ENCODE measurements around the gene EFCAB11. TPM values are rescaled to one million over a fixed set of nuclear protein-coding genes. Genes with fewer than 3 reads are reported as not detected.

EFCAB11 gene
- total RNA-seq, 1 experiment from 2014 or later = 18.1 TPM

DNA sequence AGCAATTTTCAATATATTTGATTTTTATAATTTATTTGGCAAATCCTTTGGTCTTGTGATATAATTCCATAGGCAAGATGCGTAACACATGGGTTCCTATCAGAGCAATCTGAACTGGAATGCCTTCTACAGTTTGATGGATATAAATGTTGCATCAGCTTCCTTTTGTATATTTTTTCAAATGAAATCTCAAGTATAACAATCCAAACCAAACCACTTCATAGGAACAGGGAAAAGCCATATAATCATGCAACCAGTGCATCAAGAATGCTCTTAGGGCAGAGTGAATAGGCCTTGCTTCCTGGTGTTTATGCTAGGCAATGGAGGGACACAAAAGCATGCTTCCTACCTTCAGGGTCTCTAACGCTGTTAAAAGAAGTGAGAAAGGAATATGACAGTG, 34.5 kb downstream of the EFCAB11 start:
- no peak for DNase-seq (ENCODE audit: low read depth, low spot score)
- Histone ChIP-seq H2AFZ (ENCODE audit: low read depth, low read length, poor library complexity, severe bottlenecking) (no peak overlapping the region), H3K4me1 (ENCODE audit: control insufficient read depth in 1 of 2, insufficient read depth in 2 of 2, low read length in 2 of 2) (no peaks in the 10 kb centered on the region), H3K4me2 (ENCODE audit: low read length) (no peak overlapping the region), H4K20me1 (ENCODE audit: insufficient read depth) (no peaks in the 10 kb centered on the region), H3K4me3 (replicated peaks in 1 of 2; ENCODE audit: low read depth in 1 of 2, low read length in 2 of 2) (no peak overlapping the region), H3K9ac (ENCODE audit: low read length) (no peak overlapping the region), H3K9me3 (ENCODE audit: control insufficient read depth in 1 of 2, insufficient read depth in 1 of 2, low read depth in 1 of 2, low read length in 2 of 2) (no peaks in the 10 kb centered on the region), H3K27ac (ENCODE audit: low read depth, low read length) (no peak overlapping the region), H3K36me3 (ENCODE audit: control insufficient read depth in 1 of 2, insufficient read depth in 2 of 2, low read length in 2 of 2) (no peaks in the 10 kb centered on the region), H3K27me3 (ENCODE audit: insufficient read depth, low read length) (no peaks in the 10 kb centered on the region), H3K79me2 (ENCODE audit: insufficient read depth, low read length) (no peaks in the 10 kb centered on the region), H3K9me2 (ENCODE audit: insufficient read depth) (no peaks in the 10 kb centered on the region)
- ATAC-seq = no peak
- CTCF ChIA-PET = no interaction called here
- RAD21 ChIA-PET (ENCODE audit: low non-redundant PET in 1 of 2, low total read pairs in 2 of 2, uncharacterized antibody in 2 of 2, unreplicated experiment in 2 of 2) = no interaction called here
- POLR2A ChIA-PET = no interaction called here
- intact Hi-C loops (cut with micrococcal nuclease) = no loop called here
- no TSS peak for BruUV-seq (replicated peaks)
- TF ChIP-seq SIN3A (IDR thresholded peaks at IDR 0.05; ENCODE audit: low read depth) (no peak), YY1 (IDR thresholded peaks at IDR 0.05; ENCODE audit: extremely low read depth, insufficient replicate concordance, low read depth, low read length) (no peak), CTCF (IDR thresholded peaks at IDR 0.05 in 2 of 3, conservative IDR thresholded peaks at IDR 0.05 in 1 of 3; ENCODE audit: borderline replicate concordance in 1 of 3, insufficient read depth in 1 of 3, low read depth in 2 of 3, low read length in 2 of 3) (no peak), RAD21 (IDR thresholded peaks at IDR 0.05; ENCODE audit: low read depth) (no peak), SP1 (IDR thresholded peaks at IDR 0.05; ENCODE audit: low read depth) (no peak)
- TF ChIP-seq, protein P1, sequence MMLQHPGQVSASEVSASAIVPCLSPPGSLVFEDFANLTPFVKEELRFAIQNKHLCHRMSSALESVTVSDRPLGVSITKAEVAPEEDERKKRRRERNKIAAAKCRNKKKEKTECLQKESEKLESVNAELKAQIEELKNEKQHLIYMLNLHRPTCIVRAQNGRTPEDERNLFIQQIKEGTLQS (IDR thresholded peaks at IDR 0.05) = no peak

DNA sequence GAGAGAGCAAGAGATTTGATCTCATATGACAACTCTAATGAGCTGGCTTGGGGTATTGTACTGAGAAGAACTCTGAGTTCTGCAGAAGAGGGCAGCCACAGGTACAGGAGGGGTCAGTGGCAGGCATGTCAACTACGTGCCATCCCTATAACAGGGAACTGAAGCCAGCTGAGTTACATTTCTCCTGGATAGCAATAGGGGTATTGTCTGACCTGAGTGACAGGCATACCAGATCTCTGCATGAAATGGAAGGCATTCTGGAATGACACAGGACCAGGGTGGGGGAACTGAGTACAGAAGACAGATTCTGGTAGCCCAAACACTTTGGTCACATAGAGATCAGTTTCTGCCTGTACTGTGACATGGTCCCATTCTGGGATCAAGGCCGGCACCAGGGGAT, 35.8 kb downstream of the EFCAB11 start:
- intact Hi-C loops (cut with micrococcal nuclease) = loop anchor here (5.0 kb wide), 2 partner anchors 891 to 1251 kb away; no protein-coding TSS in a partner anchor
- Histone ChIP-seq H3K4me1 (ENCODE audit: control insufficient read depth in 1 of 2, insufficient read depth in 2 of 2, low read length in 2 of 2) (no peaks in the 10 kb centered on the region), H3K4me3 (replicated peaks in 1 of 2; ENCODE audit: low read depth in 1 of 2, low read length in 2 of 2) (no peak overlapping the region), H4K20me1 (ENCODE audit: insufficient read depth) (no peaks in the 10 kb centered on the region), H3K9me2 (ENCODE audit: insufficient read depth) (no peaks in the 10 kb centered on the region), H3K9ac (ENCODE audit: low read length) (no peak overlapping the region), H3K9me3 (ENCODE audit: control insufficient read depth in 1 of 2, insufficient read depth in 1 of 2, low read depth in 1 of 2, low read length in 2 of 2) (no peaks in the 10 kb centered on the region), H3K36me3 (ENCODE audit: control insufficient read depth in 1 of 2, insufficient read depth in 2 of 2, low read length in 2 of 2) (no peaks in the 10 kb centered on the region), H3K79me2 (ENCODE audit: insufficient read depth, low read length) (no peaks in the 10 kb centered on the region), H3K27me3 (ENCODE audit: insufficient read depth, low read length) (no peaks in the 10 kb centered on the region), H2AFZ (ENCODE audit: low read depth, low read length, poor library complexity, severe bottlenecking) (no peak overlapping the region), H3K27ac (ENCODE audit: low read depth, low read length) (no peak overlapping the region), H3K4me2 (ENCODE audit: low read length) (no peak overlapping the region)
- ATAC-seq (no peak), DNase-seq (ENCODE audit: low read depth, low spot score) (no peak)
- POLR2A ChIA-PET = no interaction called here
- RAD21 ChIA-PET (ENCODE audit: low non-redundant PET in 1 of 2, low total read pairs in 2 of 2, uncharacterized antibody in 2 of 2, unreplicated experiment in 2 of 2) = no interaction called here
- no TSS peak for BruUV-seq (replicated peaks)
- CTCF ChIA-PET = no interaction called here
- TF ChIP-seq SP1 (IDR thresholded peaks at IDR 0.05; ENCODE audit: low read depth) = no peak
- no peak for TF ChIP-seq POLR2AphosphoS5 (IDR thresholded peaks at IDR 0.05; ENCODE audit: low read depth, low read length)
- no peak for TF ChIP-seq CEBPB (IDR thresholded peaks at IDR 0.05; ENCODE audit: low read depth)
- TF ChIP-seq EGR1 (IDR thresholded peaks at IDR 0.05; ENCODE audit: low read depth) = no peak
- no peak for TF ChIP-seq YY1 (IDR thresholded peaks at IDR 0.05; ENCODE audit: extremely low read depth, insufficient replicate concordance, low read depth, low read length)
- TF ChIP-seq, protein P2, sequence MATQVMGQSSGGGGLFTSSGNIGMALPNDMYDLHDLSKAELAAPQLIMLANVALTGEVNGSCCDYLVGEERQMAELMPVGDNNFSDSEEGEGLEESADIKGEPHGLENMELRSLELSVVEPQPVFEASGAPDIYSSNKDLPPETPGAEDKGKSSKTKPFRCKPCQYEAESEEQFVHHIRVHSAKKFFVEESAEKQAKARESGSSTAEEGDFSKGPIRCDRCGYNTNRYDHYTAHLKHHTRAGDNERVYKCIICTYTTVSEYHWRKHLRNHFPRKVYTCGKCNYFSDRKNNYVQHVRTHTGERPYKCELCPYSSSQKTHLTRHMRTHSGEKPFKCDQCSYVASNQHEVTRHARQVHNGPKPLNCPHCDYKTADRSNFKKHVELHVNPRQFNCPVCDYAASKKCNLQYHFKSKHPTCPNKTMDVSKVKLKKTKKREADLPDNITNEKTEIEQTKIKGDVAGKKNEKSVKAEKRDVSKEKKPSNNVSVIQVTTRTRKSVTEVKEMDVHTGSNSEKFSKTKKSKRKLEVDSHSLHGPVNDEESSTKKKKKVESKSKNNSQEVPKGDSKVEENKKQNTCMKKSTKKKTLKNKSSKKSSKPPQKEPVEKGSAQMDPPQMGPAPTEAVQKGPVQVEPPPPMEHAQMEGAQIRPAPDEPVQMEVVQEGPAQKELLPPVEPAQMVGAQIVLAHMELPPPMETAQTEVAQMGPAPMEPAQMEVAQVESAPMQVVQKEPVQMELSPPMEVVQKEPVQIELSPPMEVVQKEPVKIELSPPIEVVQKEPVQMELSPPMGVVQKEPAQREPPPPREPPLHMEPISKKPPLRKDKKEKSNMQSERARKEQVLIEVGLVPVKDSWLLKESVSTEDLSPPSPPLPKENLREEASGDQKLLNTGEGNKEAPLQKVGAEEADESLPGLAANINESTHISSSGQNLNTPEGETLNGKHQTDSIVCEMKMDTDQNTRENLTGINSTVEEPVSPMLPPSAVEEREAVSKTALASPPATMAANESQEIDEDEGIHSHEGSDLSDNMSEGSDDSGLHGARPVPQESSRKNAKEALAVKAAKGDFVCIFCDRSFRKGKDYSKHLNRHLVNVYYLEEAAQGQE (IDR thresholded peaks at IDR 0.05; ENCODE audit: low read depth) = no peak
- TF ChIP-seq ZFX (IDR thresholded peaks at IDR 0.05) = no peak
- no peak for TF ChIP-seq MAX (IDR thresholded peaks at IDR 0.05)
- no peak for TF ChIP-seq ZNF274 (IDR thresholded peaks at IDR 0.05; ENCODE audit: low read depth, low read length)
- no peak for TF ChIP-seq EZH2 (IDR thresholded peaks at IDR 0.05)
- no peak for TF ChIP-seq FOSL1 (IDR thresholded peaks at IDR 0.05; ENCODE audit: low read depth)
- TF ChIP-seq SRF (IDR thresholded peaks at IDR 0.05; ENCODE audit: low read depth) = no peak
- no peak for TF ChIP-seq EZH2phosphoT487 (IDR thresholded peaks at IDR 0.05; ENCODE audit: borderline replicate concordance)
- TF ChIP-seq RAD21 (IDR thresholded peaks at IDR 0.05; ENCODE audit: low read depth) = no peak
